K562 (cell line): ENCODE results near the gene DBP. TPM values are rescaled to one million over a fixed set of nuclear protein-coding genes. Genes with fewer than 3 reads are reported as not detected.
A peak's percentile ranks its signal among the peaks of the same experiment; 100 is the strongest.

ENCODE experiments used
- DEAF1 ChIP-seq: fragments of 450-650 bp; formaldehyde crosslinking; IDR thresholded peaks from 2 replicates; pipeline ENCODE4 v1.4.0; 2020; ENCODE audit warnings: mild to moderate bottlenecking, moderate library complexity
- EHMT2 ChIP-seq: fragments of 450-650 bp; IDR thresholded peaks from 2 replicates; pipeline ENCODE4 v1.6.1; 2018; ENCODE audit warnings: antibody characterized with exemption
- ETS1 ChIP-seq: conservative IDR thresholded peaks from 2 replicates; pipeline ENCODE4 v1.6.1; 2011; ENCODE audit warnings: low read depth, mild to moderate bottlenecking, low read length; ENCODE audit not compliant: control insufficient read depth
- NBN ChIP-seq: fragments of 450-650 bp; IDR thresholded peaks from 2 replicates; pipeline ENCODE4 v1.6.1; 2016; ENCODE audit warnings: low read depth, mild to moderate bottlenecking
- NR0B1 ChIP-seq: fragments of 450-650 bp; IDR thresholded peaks from one replicate; pipeline ENCODE4 v1.6.1; 2018; ENCODE audit warnings: mild to moderate bottlenecking, moderate library complexity; ENCODE audit not compliant: partially characterized antibody
- PRDM10 ChIP-seq: fragments of 450-650 bp; IDR thresholded peaks from 2 replicates; pipeline ENCODE4 v1.6.1; 2018; ENCODE audit not compliant: partially characterized antibody
- STAG1 ChIP-seq: sonication (generic); formaldehyde crosslinking; IDR thresholded peaks from 2 replicates; pipeline ENCODE4 v1.5.0; 2020; ENCODE audit warnings: missing genetic modification reagents, borderline replicate concordance
- TRIM24 ChIP-seq, 2 experiments: fragments of 450-650 bp; IDR thresholded peaks; 2 replicates each; pipeline ENCODE4 v1.6.1; 2016
- TSHZ1 ChIP-seq: fragments of 250-450 bp; sonication (Bioruptor Pico); IDR thresholded peaks from 2 replicates; pipeline ENCODE4 v1.4.0; 2020; ENCODE audit warnings: mild to moderate bottlenecking, moderate library complexity
- UBTF ChIP-seq, 2 experiments: IDR thresholded peaks; 2 replicates each; pipeline ENCODE4 v1.6.1; 2012; ENCODE audit warnings: improper control_type of control experiment in 2 of 2, low read depth in 2 of 2, low read length in 2 of 2, borderline replicate concordance in 1 of 2
- ZBED1 ChIP-seq: IDR thresholded peaks from 2 replicates; pipeline ENCODE4 v1.6.1; 2014
- ZNF324 ChIP-seq: fragments of 250-450 bp; sonication (Bioruptor Pico); IDR thresholded peaks from 2 replicates; pipeline ENCODE4 v1.4.0; 2020; ENCODE audit warnings: mild to moderate bottlenecking
- polyA plus RNA-seq, 8 experiments: library from polyadenylated mRNA; depleted of rRNA in 4 of 8; stranded (reverse) in 5 of 8; unstranded in 3 of 8; fragments of >200 nt; fragmentation: Nextera tagmentation in 2 of 8; fragmentation: Illumina TruSeq in 1 of 8; extraction: Ambion mirVana in 2 of 8; extraction: Trizol in 1 of 8; gene quantifications; 2 replicates each; pipeline versions ENCODE4 v1.2.1 to v1.2.3, GENCODE V29; 2011 to 2014; ENCODE audit warnings: inconsistent platforms in 1 of 8, missing spikeins in 1 of 8
- total RNA-seq, 7 experiments: library from RNA; depleted of rRNA in 6 of 7; stranded (reverse); fragments of >200 nt in 6 of 7; fragmentation: Illumina TruSeq in 2 of 7; extraction: Trizol in 2 of 7; gene quantifications; 2 replicates each; pipeline versions ENCODE4 v1.2.1 to v1.2.3, GENCODE V29; 2011 to 2021; ENCODE audit warnings: low replicate concordance in 1 of 7

DBP gene
- total and polyA plus RNA-seq, 9 of the 15 experiments (the other 6 are each of a cell fraction or from before 2014, with no cell fraction given): 0.25 to 5.5 (median 1.8) TPM

GRCh38 chr19:48646001-48646721 is 9.0 kb upstream of the DBP start, which contains the start of gene CA11 (continued):
- TF ChIP-seq PRDM10: peak; percentile 82
- TF ChIP-seq STAG1: peak; percentile 54; the same call in 1 of the 2 replicates
- no peak for TF ChIP-seq NR0B1
- TF ChIP-seq NBN: peak; percentile 86
- no peak for TF ChIP-seq TSHZ1 (CRISPR knock-in tag)
- TF ChIP-seq ZNF324: no peak
- peak; percentile 91; the same call in 1 of the 2 replicates for TF ChIP-seq DEAF1 (CRISPR knock-in tag)
- peak; percentile 36 to 77; a peak in 1 of 4 replicates for TF ChIP-seq UBTF (IDR thresholded peaks at IDR 0.05; ENCODE audit: borderline replicate concordance in 1 of 2, low read depth in 2 of 2, low read length in 2 of 2)
- TF ChIP-seq EHMT2: peak; percentile 69
- no peak for TF ChIP-seq ZBED1
- peak in 1 of 2 experiments; percentile 18; a peak in 2 of 4 replicates for TF ChIP-seq TRIM24 (IDR thresholded peaks at IDR 0.05)
- no peak for TF ChIP-seq ETS1
